ENCODE data around the gene PIK3R3. TPM values are rescaled to one million over a fixed set of nuclear protein-coding genes. Genes with fewer than 3 reads are reported as not detected.

PIK3R3 gene
- total RNA-seq, 4 donors from 2014 or later = 21.9 to 123 (median 39.2) TPM

- TF ChIP-seq CTCF (IDR thresholded peaks at IDR 0.05) = no peak
- ATAC-seq (ENCODE audit: low FRiP score) (no peak), DNase-seq (ENCODE audit: low spot score) (no peak)
These were observed 36.0 kb upstream of the PIK3R3 start for GRCh38 chr1:46168477-46168876.

DNA sequence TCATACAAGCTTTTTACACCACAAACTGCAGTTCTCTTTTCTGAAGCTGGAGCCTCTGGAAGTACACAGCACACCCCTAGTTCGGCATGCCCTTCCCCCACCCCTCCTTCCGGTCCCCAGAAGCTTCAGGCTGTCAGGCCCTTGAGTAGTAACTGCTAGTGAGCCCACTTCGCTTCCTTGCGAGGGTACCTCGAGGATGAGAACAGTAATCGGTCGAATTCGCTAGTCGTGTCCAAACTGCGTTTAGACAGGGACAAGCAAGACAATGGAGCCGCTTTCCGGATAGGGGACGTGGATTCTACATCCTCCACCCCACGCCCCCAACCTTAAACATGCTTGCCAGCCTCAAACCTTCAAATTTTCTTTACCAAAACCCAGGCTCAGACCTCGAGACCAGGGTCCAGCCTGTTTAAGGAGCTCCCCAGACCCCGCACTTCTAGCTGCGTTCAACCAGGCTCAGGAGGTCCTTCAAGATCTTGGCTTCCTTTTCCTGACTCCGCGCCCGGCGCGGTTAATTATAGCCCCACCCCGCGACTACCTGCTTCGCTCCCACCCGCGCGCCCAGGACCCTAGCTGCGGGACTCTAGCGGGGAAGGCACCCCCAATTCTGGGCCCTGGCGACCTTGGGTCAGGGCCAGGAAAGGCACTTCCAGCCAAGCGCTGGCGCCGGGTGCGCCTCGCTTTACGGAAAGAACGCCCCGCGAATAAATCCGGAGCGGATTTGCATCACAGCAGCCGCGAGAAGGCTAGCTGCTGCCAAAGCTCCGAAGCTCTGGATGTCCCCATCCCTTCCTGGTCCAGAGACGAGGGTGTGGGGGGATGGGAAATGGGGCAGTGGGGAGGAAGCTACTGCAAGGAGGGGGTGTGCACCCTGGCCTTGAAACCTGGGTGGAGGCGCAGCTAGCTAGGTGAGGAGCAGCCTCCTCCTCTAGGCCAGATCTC, 34.4 kb upstream of the PIK3R3 start:
- ATAC-seq (ENCODE audit: low FRiP score) (no peak), DNase-seq (ENCODE audit: low spot score) (no peak)
- TF ChIP-seq CTCF (IDR thresholded peaks at IDR 0.05) = no peak

GRCh38 chr1:46160212-46160611, 27.8 kb upstream of the PIK3R3 start:
- no peak for DNase-seq (ENCODE audit: low spot score)
- no peak for TF ChIP-seq CTCF (IDR thresholded peaks at IDR 0.05)
- no peak for ATAC-seq (ENCODE audit: low FRiP score)

- no peak for ATAC-seq (ENCODE audit: low FRiP score)
- no peak for TF ChIP-seq CTCF (IDR thresholded peaks at IDR 0.05)
- no peak for DNase-seq (ENCODE audit: low spot score)
These were observed 27.1 kb upstream of the PIK3R3 start for GRCh38 chr1:46159516-46159915.

DNA sequence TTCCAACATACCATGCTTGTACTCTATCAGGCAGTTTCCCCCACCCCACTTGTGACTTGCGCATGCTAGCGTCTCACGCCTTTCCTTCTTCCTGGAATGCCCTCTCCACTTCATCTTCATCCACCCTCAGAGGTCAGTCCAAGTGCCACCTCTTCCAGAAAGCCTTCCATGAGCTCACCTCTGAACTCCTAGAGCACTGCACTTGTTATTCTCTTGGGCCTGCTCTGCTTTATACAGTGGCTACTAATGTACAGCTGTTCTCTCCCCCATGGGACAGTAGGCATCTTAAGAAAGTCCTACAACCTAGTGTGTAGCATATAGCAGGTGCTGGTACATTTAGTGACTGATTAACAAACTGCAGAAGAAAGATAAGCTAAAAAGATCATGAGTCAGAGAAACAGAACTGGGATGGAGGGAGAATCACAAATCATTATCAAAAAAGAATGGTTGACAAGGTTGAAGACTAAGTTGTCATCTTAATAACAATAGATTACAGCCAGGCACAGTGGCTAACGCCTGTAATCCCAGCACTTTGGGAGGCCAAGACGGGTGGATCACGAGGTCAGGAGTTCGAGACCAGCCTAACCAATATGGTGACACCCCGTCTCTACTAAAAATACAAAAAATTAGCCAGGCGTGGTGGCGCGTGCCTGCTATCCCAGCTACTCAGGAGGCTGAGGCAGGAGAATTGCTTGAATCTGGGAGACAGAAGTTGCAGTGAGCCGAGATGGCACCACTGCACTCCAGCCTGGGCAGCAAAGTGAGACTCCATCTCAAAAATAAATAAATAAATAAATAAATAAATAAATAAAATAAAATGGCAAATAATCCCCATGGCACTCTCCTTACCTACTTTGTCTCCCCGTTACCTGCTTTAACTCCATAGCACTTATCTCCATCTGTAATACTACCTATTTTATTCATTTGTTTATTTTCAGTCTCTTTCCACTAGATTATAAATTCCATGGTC, 26.2 kb upstream of the PIK3R3 start:
- no peak for TF ChIP-seq CTCF (IDR thresholded peaks at IDR 0.05)
- DNase-seq (ENCODE audit: low spot score) (no peak), ATAC-seq (ENCODE audit: low FRiP score) (no peak)

DNA sequence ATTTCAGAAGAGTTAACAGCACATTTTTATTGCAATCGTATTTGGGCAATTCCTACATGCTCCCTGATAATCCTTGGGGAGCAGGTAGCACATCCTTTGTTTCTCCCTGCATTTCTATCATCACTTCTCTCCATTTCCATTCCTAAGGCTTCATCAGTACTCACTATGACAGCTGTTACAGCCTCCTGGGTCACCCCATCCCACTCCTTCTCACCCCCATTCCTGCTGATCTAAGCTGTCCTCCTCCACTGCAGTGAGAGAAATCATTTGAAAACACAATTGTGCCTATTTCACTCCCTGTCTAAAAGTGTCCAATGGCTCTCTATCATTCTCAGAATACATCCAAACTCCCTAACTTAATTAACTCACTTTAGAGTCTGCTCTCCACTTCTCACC, 25.5 kb upstream of the PIK3R3 start:
- TF ChIP-seq CTCF (IDR thresholded peaks at IDR 0.05) = no peak
- DNase-seq (ENCODE audit: low spot score) (no peak), ATAC-seq (ENCODE audit: low FRiP score) (no peak)

All from omental fat pad (tissue), 4 donors.